HG03095 (cell line): ENCODE data around the gene UBALD2.
A peak's percentile ranks its signal among the peaks of the same experiment; 100 is the strongest.
"Not testable (repeated sequence)": the region's sequence is repeated elsewhere in the genome, so short reads cannot be mapped to it uniquely, and the experiment has no call there.

Source experiments
- ATAC-seq: cut with Tn5 transposase; IDR thresholded peaks from one replicate; pipeline ENCODE4 v1.9.1; 2021; ENCODE audit warnings: moderate library complexity; ENCODE audit not compliant: unreplicated experiment

Gene UBALD2

DNA sequence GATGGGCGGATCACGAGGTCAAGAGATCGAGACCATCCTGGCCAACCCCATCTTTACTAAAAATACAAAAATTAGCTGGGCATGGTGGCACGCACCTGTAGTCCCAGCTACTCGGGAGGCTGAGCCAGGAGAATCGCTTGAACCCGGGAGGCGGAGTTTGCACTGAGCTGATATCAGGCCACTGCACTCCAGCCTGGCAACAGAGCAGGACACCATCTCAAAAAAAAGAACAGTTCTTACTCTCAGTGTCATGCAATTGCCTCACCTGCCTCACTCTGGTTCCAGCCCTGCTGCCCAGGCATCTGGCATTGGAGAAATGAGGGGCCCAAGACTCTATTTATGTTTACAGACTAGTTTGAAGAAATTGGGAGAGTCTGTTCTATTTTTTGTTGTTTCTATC is 20.4 kb upstream of the UBALD2 start:
- ATAC-seq: not testable (repeated sequence)

DNA sequence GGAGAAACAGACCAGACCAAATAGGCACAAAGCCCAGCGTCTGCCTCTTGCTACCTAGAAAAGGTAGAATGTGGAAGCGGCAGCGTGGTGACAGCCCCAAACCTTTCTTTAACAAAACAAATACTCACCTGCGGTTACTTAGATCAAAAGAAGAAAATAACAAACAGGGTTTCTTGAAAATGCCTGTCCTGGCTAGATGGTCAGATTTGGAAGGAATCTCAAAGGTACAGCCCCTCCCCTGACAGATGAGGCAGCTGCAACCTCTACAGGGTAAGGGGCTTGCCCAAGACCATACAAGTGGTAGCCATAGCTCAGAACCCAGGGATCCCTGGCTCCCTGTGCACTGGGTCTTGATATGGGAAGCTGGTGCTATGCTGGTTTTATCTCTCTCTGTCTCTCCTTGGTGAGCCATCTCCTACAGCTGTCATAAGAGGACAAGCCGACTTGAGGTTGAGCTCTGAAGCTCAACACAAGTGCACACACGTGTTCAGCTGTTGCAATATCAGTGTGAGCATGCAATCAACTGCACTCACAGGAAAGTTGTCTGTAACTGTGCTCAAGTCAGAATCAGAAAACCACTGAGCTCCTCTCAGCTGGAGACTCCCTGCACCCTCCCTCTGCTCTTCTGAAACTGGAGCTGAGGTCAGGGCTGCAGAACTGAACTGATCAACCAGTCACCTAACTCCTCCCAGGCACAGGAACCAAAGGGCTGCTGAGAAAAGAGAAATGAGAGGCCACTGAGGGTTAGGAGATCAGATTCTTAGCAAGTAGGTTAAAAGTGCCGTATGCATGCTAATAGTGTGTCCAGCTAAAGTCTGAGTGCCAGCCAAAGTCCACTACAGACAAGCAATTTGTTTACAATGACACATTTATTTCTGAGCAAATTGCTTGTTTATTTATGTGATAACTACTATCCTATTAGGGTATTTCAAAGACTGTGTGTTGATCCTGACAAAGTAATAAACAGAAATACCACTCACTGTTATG is 18.8 kb upstream of the UBALD2 start:
- peak; percentile 90 for ATAC-seq

DNA sequence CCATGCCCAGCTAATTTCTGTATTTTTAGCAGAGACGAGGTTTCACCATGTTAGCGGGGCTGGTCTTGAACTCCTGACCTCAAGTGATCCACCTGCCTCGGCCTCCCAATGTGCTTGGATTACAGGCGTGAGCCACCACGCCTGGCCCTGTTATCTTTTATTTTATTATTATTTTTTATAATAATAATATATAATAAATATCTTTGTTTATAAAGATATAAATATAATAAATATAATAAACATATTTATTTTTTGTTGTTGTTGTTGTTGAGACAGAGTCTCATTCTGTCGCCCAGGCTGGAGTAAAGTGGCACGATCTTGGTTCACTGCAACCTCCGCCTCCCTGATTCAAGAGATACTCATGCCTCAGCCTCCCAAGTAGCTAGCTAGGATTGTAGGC is 17.8 kb upstream of the UBALD2 start:
- ATAC-seq: no peak

DNA sequence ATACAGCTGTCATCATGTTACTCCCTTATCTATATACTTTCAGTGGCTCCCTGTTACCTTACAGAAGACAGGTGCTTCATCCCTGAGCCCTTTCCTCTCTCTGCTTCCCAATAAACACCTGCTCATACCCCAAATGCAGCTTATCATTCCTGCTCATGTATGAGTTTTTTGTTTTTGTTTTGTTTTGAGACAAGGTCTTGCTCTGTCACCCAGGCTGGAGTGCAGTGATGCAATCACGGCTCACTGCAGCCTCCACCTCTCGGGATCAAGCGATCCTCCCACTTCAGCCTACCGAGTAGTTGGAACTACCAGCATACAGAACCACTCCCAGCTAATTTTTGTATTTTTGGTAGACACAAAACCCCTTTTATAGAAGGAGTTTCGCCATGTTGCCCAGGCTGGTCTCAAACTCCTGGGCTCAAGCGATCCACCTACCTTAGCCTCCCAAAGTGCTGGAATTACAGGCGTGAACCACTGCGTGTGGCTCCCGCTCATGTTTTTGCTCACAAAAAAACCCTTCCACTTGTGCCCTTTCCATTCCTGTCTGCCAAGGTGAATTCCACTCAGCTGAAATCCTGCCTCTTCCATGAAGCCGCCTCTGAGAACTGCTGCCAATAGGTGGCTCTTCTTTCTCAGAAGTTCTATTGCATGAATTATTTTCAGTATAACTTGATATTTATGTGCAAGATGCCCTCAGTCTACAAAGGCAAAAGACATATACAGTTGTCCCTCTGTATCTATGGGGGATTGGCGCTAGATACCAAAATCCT is 16.9 kb upstream of the UBALD2 start:
- no peak for ATAC-seq

DNA sequence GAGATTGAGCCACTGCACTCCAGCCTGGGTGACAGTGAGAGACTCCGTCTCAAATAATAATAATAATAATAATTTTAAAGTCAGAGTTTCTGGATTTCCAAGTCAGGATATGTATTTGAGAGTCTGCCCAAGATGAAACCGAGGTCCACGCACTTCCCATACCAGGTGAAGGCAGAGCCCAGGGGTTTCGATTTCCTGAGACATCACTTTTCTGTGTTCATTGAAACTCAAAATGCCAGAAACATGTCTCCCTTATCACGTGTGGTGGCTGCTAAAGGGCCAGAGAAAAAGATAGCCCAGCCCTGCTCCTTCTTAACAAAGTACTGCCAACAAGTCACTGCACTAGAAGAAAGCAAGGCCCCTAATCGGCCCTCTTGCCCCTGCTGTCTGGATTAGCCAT is 15.0 kb upstream of the UBALD2 start:
- ATAC-seq: no peak

DNA sequence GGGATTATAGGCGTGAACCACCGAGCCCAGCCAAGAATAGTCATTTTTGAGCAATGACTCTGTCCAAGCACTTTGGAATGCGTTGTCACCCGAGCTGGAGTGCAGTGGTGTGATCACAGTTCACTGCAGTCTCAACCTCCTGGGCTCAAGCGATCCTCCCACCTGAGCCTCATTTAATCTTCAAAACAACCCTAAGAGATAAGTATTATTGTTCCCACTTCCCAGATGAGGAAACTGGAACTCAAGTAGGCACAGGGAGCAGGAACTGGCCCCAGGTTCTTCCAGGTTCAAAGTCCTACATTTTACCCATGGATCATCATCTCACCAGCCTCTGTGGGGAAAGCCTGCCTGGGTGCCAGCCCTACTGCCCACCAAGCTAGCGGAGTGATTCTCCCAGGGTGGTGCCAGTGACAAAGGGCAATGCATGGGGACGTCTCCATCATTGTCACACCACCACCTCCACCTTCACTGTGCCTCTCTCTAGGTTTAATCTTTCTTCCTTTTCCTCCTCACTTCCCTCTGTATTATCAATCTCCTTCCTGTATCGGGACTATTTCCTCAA is 13.6 kb upstream of the UBALD2 start:
- ATAC-seq: no peak

DNA sequence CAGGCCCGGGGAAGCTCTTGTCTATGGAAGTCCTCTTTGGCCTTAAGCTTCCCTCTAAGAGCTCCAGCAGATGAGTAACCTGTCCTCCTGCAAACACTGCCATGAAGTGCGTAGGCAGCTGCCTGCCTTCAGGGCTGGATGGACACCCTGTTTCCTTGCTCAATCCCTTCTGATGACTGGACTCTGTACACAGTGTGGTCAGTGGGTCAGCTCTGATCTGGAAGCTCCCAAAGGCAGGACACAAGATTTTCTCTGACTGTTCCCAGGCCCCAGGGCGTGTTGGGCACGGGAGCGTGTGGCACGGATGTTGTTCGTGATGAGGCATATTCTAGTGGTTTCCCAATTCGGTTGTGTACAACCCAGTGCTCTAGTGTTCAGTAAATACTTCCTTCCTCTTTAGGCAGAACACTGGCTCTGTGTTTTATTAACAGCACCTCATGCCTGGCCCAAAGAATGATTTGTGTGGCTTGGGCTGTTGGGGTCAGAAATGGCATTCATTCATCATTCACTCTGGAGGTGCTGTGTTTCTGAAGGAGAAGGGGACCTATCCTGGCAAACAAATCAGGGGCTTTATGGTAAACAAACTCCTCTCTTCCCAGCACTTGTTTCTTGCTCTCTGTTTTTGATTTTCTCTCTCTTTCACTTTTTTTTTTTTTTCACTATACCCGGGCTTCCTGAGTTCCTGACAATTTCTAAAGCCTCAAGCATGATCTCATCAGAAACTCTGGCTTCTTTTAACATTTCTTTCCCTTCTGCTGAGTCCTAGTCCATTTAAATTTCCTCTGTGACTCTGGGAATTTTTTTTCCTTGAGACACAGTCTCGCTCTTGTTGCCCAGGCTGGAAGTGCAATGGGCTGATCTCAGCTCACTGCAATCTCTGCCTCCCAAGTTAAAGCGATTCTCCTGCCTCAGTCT is 12.9 kb upstream of the UBALD2 start:
- ATAC-seq: no peak

DNA sequence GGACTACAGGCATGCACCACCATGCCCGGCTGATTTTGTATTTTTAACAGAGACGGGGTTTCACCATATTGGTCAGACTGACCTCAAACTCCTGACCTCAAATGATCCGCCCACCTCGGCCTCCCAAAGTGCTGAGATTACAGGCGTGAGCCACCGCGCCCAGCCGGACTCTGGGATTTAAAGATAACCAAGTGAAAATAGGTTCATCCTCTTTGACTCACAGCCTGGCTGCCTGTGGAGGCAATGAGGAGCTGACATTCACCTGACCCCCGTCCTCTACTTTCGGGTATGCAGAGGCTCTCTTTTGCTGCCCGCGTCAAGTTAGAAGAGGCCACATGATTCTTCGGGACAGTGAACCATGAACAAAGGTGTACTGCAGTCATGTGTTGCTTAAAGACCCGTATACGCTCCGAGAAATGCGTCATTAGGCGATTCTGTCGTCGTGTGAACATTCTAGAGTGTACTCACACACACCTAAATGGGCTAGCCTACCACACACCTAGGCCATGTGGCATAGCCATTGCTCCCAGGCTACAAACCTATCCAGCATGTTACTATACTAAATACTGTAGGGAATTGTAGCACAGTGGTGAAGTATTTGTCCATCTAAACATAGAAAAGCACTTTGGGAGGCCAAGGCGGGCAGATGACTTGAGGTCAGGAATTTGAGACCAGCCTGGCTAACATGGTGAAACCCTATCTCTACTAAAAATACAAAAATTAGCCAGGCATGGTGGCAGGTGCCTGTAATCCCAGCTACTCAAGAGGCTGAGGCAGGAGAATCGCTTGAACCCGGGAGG is 12.0 kb upstream of the UBALD2 start:
- ATAC-seq: not testable (repeated sequence)

DNA sequence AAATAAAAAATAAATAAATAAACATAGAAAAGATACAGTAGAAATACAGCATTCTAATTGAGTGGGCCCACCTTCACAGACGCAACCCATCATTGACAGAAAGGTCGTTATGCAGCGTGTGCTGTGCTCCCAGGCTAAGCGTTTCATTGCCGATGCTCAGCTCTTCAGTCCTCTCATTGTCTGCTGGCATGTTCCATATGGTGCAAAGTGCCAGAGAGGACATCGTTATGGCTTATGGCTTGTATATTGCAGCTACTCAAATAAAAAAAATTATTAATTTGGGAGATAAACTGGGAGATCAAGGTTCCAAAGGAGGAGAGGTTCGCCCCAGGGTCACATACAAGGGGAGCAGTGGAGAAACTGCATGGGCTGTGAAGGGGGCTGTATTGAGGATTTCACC is 11.3 kb upstream of the UBALD2 start:
- no peak for ATAC-seq

DNA sequence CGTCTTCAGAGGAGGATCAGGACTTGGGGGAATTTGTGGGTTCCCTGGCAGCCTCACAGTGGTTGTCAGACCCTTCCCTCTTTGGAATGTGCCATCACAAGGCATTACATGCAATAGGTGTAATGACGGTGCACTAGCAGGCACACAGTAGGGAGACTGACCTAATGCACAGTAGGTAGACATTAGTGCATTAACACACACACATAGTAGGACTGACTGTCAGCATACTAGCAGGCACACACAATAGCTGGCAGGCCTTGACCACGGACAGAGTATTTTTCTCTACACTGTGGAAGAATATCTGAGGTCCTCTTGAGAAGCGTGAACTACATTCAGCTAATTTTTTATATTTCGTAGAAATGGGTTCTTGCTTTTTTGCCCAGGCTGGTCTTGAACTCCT is 10.9 kb upstream of the UBALD2 start:
- ATAC-seq: no peak

DNA sequence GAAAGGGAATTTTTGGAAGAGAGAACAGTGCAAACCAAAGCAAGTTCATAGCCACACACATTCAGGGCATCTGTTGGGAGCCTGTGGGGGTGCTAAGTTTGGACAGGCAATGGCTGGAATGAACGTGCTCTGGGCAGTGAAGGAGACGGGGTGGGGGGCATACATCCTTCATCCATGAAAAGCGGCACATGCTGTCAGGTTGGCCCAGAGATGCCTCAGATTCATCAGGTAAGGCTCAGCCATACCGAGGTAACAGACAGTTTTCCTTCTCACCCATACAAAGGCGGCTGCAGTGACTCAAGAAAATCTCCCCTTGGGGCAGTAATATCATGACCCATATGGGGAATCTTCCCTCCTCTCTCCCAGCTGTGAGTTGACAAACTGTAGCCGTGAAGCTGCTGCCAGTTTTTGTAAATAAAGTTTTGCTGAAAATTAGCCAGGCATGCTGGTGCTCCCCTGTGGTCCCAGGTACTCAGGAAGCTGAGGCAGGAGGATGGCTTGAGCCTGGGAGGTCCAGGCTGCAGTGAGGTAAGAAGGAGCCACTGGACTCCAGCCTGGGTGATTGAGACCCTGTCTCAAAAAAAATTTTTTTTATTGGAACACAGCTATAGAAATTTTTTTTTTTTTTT is 9.2 kb upstream of the UBALD2 start:
- ATAC-seq: no peak

DNA sequence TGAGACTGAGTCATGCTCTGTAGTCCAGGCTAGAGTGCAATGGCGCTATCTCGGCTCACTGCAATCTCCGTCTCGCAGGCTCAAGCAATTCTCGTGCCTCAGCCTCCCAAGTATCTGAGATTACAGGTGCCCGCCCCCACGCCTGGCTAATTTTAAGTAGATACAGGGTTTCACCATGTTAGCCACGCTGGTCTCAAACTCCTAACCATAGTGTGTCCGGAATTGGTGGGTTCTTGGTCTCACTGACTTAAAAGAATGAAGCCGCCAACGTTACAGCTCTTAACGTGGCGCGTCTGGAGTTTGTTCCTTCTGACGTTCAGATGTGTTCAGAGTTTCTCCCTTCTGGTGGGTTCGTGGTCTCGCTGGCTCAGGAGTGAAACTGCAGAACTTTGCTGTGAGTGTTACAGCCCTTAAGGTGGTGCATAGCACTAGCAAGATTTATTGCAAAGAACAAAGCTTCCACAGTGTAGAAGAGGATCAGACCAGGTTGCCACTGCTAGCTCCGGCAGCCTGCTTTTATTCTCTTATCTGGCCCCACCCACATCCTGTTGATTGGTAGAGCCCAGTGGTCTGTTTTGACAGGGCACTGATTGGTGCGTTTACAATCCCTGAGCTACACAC is 8.6 kb upstream of the UBALD2 start:
- ATAC-seq: not testable (repeated sequence)

DNA sequence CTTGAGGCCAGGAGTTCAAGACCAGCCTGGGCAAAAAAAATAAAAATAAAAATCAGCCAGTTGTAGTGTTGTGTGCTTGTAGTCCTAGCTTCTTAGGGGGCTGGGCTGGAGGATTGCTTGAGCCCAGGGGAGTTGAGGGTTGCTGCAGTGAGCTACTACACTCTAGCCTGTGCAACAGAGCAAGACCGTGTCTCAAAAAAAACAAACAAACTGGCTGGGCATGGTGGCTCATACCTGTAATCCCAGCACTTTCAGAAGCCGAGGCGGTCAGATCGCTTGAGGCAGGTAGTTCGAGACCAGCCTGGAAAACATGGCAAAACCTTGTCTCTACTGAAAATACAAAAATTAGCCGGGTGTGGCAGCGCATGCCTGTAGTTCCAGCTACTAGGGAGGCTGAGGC is 4.9 kb upstream of the UBALD2 start:
- ATAC-seq: no peak

DNA sequence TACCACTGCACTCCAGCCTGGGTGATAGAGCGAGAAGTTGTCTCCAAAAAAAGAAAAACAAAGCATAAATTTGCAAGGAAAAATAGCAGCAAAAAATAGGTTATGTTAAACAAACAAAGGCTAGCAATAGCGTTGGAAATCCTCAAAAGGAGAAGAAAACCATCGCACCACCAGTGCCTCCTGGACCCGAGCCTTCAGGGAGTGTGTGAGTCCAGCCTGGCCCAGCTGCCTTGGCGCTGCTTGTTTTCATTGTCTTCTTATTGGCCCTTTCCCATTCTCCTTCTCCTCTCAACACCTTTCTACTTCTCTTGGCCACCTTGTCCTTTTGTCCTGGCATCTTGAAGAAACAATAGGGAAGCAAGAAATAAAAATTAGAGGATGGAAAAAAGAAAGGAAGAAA is 4.5 kb upstream of the UBALD2 start:
- no peak for ATAC-seq

DNA sequence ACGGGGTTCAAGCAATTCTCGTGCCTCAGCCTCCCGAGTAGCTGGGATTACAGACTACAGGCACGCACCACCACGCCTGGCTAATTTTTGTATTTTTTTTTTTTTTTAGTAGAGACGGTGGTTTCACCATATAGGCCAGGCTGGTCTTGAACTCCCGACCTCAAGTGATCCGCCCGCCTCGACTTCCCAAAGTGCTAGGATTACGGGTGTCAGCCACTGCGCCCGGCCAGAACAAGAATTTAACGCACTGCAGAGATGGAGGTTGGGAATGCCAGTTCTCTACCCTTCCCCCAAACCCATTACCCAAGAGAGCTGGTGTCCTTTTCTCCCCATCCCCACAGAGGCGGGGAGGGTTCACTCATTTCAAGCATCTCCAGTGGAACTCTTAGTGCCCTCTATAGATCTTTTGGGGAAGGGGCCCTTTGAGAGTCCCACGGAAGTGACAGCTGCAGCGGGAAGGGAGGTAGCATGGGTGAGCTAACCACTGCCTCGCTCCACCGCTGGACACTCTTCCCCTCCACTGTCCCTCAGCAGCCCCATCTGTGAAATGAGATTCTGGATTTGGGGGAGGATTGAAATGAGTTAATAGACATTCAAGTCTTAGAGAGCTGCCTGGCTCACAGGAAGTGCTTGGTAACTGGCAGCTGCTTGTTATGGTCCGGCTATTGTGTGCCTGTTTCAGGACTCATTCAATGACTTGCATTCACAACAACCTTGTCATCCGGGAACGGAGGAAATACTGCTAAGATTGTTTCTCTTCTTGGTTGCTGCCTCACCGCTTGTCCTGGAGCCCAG is 3.5 kb upstream of the UBALD2 start:
- no peak for ATAC-seq

DNA sequence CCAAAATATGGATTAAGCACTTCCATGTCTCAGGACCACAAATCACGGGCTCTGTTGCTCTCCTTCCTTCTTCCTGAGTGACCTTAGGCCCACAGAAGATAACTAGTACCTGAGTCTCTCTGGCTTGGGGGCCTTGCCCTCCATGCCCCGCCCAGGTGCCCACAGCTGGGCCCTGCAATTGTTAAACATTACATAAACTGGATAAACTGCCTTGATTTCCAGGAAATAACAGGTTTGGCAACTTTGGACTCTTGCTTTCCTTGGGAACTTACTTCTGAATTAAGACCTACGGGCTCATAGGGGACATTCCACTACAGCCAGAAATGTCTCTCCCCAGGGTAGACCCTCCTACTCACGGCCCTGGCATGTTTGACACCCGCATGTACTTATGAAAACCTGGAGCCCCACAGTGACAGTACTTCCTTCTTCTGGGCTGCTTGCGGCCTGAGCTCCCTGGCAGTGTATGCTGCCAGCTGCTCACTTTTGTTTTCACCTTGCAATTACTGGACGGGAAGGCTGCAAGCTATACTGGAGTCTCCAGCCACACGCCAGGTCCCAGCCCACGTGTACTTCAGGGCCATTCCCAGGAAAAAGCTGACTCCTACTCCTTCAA is 2.3 kb upstream of the UBALD2 start:
- no peak for ATAC-seq

DNA sequence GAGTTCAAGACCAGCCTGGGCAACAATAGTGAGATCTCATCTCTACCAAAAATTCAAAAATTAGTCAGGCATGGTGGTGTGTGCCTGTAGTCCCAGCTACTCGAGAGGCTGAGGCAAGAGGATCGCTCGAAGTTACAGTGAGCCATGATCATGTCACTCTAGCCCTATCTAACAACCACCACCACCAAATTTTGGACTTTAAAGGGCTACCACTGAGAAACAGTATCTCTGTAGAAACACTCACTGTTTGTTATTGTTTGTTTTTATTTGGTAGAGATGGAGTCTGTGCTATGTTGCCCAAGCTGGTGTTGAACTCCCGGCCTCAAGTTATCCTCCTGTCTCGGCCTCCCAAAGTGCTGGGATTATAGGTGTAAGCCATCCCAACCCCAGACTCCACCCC is 1.3 kb upstream of the UBALD2 start:
- no peak for ATAC-seq

DNA sequence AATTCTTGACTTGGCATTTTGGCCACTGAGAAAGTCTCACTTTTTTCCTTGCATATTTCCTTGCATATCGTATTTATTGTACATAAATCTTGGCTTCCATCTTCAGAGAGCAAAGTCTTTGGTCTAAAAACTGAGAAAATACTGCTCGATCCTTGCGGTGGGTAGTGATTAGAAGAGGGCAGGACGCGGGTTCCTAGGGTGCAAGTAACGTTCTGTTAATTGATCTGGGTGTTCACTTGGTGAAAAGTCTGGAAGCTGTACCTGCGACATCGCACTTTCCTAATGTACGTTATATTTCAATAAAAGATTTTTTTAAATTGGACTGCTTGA is 758 bp upstream of the UBALD2 start:
- ATAC-seq: peak; percentile 0
